ENCODE data around the gene ATP10A. TPM values are rescaled to one million over a fixed set of nuclear protein-coding genes. Genes with fewer than 3 reads are reported as not detected.

The ATP10A gene
- total and polyA plus RNA-seq, 9 donors = 0.28 to 3.2 (median 1.1) TPM

GRCh38 chr15:25909806-25910205, 46.7 kb upstream of the ATP10A start:
- no peak for DNase-seq
- H3K4me3 ChIP-seq = no peak overlapping the region
- no peaks in the 10 kb centered on the region for H3K4me1 ChIP-seq (ENCODE audit: insufficient read depth)
- 94 to 95% (median 95%) methylated on average over 16 of the region's 16 CpGs for WGBS, 3 donors
- TF ChIP-seq CTCF (IDR thresholded peaks at IDR 0.05) = no peak
- TF ChIP-seq POLR2A (IDR thresholded peaks at IDR 0.05) = no peak
- TF ChIP-seq EP300 (IDR thresholded peaks at IDR 0.05) = no peak
- no peaks in the 10 kb centered on the region for H3K27me3 ChIP-seq
- H3K36me3 ChIP-seq = no peaks in the 10 kb centered on the region
- intact Hi-C loops (cut with DNase I) = no loop called here
- H3K27ac ChIP-seq = no peak overlapping the region
- H3K9me3 ChIP-seq = no peaks in the 10 kb centered on the region

DNA sequence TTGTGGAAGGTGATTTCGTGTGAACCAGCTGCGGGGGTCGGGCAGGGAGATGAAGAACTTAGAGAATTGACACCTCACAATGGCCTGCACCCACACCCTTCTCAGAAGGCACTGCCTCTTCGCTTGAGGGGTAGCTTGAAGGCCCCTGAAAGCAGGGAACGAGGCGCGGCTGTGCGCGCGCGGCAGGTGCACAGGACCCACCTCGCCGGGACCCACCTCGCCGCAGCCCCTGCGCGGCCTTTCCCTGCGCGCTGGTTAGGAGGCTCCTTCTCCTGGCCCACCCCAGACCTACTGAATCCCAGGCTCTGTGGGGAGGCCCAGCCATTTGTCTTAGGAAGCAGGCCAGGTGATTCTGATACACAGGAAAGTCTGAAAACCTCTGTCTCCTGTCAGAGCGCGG, 46.2 kb upstream of the ATP10A start:
- no peak for DNase-seq
- TF ChIP-seq CTCF (IDR thresholded peaks at IDR 0.05) (no peak), POLR2A (IDR thresholded peaks at IDR 0.05) (no peak), EP300 (IDR thresholded peaks at IDR 0.05) (no peak)
- intact Hi-C loops (cut with DNase I) = no loop called here
- H3K36me3 ChIP-seq = no peaks in the 10 kb centered on the region
- WGBS, 3 donors = 85 to 92% (median 85%) methylated on average over 20 to 21 of the region's 21 CpGs
- H3K4me1 ChIP-seq (ENCODE audit: insufficient read depth) = no peaks in the 10 kb centered on the region
- no peaks in the 10 kb centered on the region for H3K9me3 ChIP-seq
- no peaks in the 10 kb centered on the region for H3K27me3 ChIP-seq
- H3K27ac ChIP-seq = no peak overlapping the region
- H3K4me3 ChIP-seq = no peak overlapping the region

GRCh38 chr15:25905140-25905539, 42.0 kb upstream of the ATP10A start:
- H3K27me3 ChIP-seq = no peaks in the 10 kb centered on the region
- H3K9me3 ChIP-seq = no peaks in the 10 kb centered on the region
- DNase-seq = no peak
- TF ChIP-seq EP300 (IDR thresholded peaks at IDR 0.05) = no peak
- intact Hi-C loops (cut with DNase I) = no loop called here
- no peaks in the 10 kb centered on the region for H3K4me1 ChIP-seq (ENCODE audit: insufficient read depth)
- H3K36me3 ChIP-seq = no peaks in the 10 kb centered on the region
- no peak overlapping the region for H3K4me3 ChIP-seq
- WGBS, 3 donors = 79 to 85% (median 85%) methylated on average over 2 of the region's 2 CpGs
- H3K27ac ChIP-seq = no peak overlapping the region

DNA sequence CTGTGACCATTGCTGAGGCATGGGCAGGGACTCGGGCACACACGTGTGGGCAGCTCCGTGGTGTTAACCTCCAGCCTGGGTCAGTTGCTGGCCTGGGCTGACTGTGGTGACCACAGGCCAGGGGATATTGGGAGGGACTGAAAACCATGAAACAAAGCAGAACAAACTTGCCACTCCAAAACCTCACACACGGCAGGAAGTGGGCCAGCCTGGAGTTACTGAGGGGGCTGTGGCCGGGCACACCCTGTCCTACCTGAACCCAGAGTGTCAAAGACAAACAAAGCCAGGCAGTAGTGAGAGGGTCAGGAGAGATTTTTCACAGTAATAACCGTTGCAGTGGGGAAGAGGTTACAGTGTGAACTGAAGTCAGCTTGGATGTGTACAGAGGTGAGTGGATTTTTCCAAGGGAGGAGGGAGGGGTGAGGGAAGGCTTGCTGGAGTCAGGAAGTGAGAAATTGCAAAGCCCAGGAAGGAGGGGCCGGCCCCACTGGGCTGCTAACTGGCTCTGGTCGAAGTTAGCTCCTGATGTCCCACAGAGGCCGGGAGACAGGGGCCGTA, 40.0 kb upstream of the ATP10A start:
- intact Hi-C loops (cut with DNase I) = no loop called here
- H3K4me3 ChIP-seq = no peak overlapping the region
- no peak for TF ChIP-seq EP300 (IDR thresholded peaks at IDR 0.05)
- TF ChIP-seq CTCF (IDR thresholded peaks at IDR 0.05) = no peak
- H3K36me3 ChIP-seq = no peaks in the 10 kb centered on the region
- WGBS, 3 donors = 65 to 73% (median 65%) methylated on average over 10 of the region's 10 CpGs
- no peak for DNase-seq
- H3K4me1 ChIP-seq (ENCODE audit: insufficient read depth) = no peaks in the 10 kb centered on the region
- H3K27ac ChIP-seq = no peak overlapping the region
- H3K27me3 ChIP-seq = no peaks in the 10 kb centered on the region
- no peaks in the 10 kb centered on the region for H3K9me3 ChIP-seq

- H3K4me1 ChIP-seq (ENCODE audit: insufficient read depth) = no peaks in the 10 kb centered on the region
- TF ChIP-seq CTCF (IDR thresholded peaks at IDR 0.05) (no peak), POLR2A (IDR thresholded peaks at IDR 0.05) (no peak), EP300 (IDR thresholded peaks at IDR 0.05) (no peak)
- DNase-seq = no peak
- H3K36me3 ChIP-seq = no peaks in the 10 kb centered on the region
- H3K27ac ChIP-seq = no peak overlapping the region
- no peaks in the 10 kb centered on the region for H3K9me3 ChIP-seq
- WGBS, 3 donors = 90 to 95% (median 93%) methylated on average over 14 of the region's 14 CpGs
- no peaks in the 10 kb centered on the region for H3K27me3 ChIP-seq
- no peak overlapping the region for H3K4me3 ChIP-seq
- intact Hi-C loops (cut with DNase I) = no loop called here
Measured at GRCh38 chr15:25901811-25902605, 38.9 kb upstream of the ATP10A start.

Data from ovary (tissue), 9 donors.